Neural progenitor cell (in vitro differentiated cells): Measurements from ENCODE around the gene INO80.

Source experiments
- CTCF ChIP-seq: fragments of 200-600 bp; sonication (generic); IDR thresholded peaks from 2 replicates; pipeline ENCODE4 v1.5.1; 2017; ENCODE audit warnings: antibody characterized with exemption, mild to moderate bottlenecking
- EZH2 ChIP-seq: fragments of 200-600 bp; sonication (generic); IDR thresholded peaks from 2 replicates; pipeline ENCODE4 v1.6.1; 2017; ENCODE audit warnings: antibody characterized with exemption, mild to moderate bottlenecking, moderate library complexity
- EZH2phosphoT487 ChIP-seq: fragments of 200-600 bp; sonication (generic); IDR thresholded peaks from 2 replicates; pipeline ENCODE4 v1.6.1; 2017; ENCODE audit warnings: antibody characterized with exemption

GRCh38 chr15:40982855-40983254 lies 133.2 kb downstream of the INO80 start:
- TF ChIP-seq CTCF: no peak
- TF ChIP-seq EZH2phosphoT487: no peak
- TF ChIP-seq EZH2: no peak
